Activated CD8-positive, alpha-beta memory T cell treated with anti-CD3 and anti-CD28 coated beads, Interleukin-2, amount 50 U/mL, for 1 hour (primary cell): Measurements from ENCODE around the gene NEU3.
"Not testable (repeated sequence)": the region's sequence is repeated elsewhere in the genome, so short reads cannot be mapped to it uniquely, and the experiment has no call there.

Experiments used
- DNase-seq: peaks from one replicate; pipeline ENCODE4 v3.0.0-alpha.2; 2020; ENCODE audit errors: extremely low read depth

Gene NEU3

DNA sequence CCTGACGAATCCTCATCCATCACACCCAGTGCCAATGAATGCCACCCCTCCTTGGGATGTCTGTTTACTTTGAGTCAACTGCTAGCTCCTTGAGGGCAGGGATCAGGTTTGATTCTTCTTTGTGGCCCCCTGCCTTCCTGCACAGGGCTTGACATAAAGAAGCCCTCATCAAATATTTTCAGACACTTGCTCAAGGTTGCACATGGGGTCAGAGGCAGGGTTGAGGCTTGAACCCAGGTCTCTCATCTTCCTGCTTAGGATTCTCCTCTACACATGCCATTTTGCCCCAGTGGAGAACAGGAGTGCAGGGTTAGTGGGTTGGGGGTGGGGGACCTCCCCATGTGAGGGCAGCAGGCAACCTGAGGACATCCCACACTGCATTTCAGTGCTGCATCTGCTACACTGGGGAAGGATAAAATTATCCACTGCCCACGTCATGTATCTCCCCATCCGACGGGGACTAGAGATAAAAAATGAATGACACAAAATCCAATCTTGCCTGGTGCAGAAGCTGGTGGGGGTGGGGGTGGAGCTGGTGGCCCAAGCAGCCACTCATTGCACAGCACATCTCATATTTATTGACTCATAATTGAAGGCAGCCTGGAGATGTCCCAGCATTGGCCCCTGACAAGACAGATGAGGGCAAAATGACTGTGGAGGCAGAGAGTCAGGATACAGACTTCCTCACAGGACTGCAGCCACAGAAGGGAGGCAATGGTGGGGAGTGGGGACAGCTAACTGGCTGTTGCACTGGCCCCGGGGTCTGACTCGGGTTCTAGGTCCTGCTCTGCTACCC lies 41.3 kb downstream of the NEU3 start:
- DNase-seq = no peak

DNA sequence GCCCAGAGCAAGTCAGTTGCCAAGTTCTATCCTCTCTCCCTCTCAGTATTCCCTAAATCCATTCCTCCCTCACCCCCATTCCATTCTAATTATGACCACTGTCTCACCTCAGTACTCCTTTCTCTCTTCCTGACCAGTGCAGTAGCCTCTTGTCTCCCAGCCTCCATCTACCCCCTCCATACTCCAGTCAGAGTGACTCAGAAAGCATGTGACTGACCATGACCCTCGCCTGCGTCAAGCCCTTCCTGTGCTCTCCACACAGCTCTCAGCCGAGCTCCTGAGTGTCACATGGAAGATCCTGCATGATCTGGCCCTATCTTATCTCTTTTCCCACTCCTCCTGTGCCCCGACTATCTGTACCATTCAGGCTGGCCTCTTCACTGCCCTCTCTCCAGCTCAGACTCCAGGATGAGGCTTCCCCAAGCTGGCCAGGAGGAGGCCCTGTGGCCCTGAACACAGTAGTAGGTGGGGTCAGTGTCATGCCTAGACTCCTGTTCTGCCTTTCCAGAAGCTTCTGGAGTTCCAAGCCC lies 42.6 kb downstream of the NEU3 start:
- no peak for DNase-seq

DNA sequence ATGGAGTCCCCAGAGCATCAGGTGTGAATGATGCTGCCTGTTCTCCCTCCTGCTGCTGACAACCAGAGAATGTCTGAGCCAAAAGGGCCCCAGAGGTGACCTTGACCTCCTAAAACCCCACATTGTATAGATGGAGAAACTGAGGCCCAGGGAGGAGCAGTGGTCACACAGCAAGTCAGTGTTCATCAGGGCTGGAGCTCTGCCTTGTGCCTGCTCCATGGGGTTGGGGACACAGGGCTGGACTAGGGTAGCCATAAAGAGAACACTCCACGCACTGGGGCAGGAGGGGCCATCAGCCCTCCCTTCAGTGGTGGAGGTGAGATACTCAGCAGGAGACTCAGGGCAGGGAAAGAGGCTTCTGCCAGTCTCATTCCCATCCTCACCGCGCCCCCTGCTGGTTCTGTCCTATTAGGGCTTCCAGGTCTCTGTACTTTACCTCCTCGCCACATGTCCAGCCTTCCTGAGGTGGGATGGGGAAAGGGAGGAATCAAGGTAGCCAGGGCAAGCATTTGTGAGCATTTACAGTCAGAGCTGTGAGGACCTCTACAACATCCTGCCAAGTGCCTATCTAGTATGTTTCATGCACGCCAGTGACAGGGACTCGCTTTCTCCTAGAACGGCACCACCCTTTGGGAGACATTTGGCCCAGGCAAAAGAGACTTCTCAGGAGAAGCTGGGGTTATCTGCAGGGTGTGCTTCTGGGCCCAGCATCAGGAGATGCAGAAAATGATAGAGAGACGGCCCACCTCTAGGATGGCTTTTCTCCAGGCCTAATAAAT lies 43.2 kb downstream of the NEU3 start:
- peak; percentile 9 for DNase-seq

GRCh38 chr11:75032550-75032935 lies 43.8 kb downstream of the NEU3 start:
- DNase-seq = no peak

DNA sequence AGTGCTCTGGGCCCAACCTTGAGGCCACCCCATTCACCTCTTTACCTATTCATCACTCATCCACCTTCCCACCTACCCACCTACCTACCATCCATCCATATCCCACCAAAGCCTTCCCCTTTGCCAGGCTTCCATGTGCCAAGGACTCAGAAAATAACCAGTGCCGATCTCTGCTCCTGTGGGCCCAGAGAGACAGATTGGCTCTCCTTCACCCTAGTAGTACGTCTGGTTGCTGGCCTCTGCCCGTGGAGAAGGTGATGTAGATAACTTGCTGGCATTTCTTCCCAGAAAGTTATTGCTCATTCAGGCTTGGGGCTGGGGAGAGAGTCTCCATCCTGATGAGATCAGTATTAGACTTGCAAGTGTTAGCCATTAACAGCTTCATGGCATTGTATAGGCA lies 45.2 kb downstream of the NEU3 start:
- no peak for DNase-seq

DNA sequence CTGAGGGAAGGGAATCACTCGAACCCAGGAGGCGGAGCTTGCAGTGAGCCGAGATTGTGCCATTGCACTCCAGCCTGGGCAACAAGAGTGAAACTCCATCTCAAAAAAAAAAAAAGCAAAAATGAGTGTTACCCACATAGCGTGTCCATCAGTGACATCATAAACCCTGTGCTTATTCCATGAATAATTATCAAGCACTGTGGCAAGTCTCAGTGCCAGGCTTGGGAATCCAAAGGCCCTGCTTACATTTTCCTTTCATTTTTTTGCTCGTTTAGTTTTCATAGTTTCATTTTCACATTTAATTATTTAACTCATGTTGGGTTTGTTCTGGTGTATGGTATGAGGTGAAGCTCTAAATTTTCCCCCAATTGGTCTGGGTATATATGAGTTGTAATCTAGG lies 46.5 kb downstream of the NEU3 start:
- DNase-seq = no peak

DNA sequence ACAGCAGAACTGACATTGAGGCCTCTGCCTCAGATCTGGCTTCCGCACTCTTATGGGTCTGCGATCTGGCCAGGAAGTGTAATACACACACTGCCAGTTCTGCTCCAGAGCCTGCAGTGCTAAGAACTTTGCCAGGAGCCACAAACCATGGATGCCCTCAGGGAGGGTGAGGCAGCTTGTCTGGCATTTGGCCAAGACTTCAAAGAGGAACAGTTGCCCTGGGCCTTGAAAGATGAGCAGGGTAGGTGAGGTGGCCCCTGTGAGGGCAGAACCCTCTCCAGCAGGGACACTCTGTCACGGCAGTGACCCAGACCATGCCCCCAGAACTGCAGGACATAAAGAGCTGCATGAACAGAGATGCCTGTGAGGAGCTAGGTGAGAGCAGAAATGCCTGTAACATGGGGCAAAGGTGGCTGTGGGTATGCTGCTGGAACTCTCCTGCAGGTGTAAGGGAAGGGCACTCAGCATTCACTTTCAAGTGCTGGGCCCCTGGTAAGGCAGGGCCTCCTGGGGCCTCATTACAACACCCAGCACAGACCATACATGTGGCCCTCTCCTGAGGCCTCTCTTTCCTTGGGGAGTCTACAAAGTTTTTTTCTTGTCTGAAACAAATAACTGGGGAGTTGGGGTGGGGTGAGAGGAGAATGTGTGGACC lies 47.3 kb downstream of the NEU3 start:
- DNase-seq = no peak

- no peak for DNase-seq
Observed at GRCh38 chr11:75040167-75040770, 51.5 kb downstream of the NEU3 start.

DNA sequence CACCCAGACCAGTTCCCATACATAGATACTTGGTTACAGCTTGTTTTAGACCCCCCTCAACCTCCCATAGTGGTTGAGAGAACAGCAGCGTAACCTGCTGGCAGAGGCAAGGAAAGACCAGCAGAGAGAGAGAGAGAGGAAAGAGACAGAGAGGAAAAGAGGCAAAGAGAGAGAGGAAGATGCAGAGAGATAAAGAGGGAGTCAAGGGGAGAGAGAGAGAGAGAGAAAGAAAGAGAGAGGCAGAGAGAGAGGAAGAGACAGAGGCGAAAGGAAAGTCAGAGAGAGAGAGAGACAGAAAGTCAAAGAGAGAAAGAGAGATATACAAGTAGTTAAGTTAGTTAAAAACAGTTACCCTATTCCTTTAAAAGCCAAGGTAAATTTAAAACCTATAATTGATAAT lies 52.5 kb downstream of the NEU3 start:
- no peak for DNase-seq

- not testable (repeated sequence) for DNase-seq
Observed at GRCh38 chr11:75041821-75042220, 53.1 kb downstream of the NEU3 start.

GRCh38 chr11:75044381-75045170 lies 55.8 kb downstream of the NEU3 start:
- not testable (repeated sequence) for DNase-seq

GRCh38 chr11:75046668-75047067 lies 57.9 kb downstream of the NEU3 start:
- DNase-seq = not testable (repeated sequence)

GRCh38 chr11:75047191-75047590 lies 58.5 kb downstream of the NEU3 start:
- DNase-seq = no peak

DNA sequence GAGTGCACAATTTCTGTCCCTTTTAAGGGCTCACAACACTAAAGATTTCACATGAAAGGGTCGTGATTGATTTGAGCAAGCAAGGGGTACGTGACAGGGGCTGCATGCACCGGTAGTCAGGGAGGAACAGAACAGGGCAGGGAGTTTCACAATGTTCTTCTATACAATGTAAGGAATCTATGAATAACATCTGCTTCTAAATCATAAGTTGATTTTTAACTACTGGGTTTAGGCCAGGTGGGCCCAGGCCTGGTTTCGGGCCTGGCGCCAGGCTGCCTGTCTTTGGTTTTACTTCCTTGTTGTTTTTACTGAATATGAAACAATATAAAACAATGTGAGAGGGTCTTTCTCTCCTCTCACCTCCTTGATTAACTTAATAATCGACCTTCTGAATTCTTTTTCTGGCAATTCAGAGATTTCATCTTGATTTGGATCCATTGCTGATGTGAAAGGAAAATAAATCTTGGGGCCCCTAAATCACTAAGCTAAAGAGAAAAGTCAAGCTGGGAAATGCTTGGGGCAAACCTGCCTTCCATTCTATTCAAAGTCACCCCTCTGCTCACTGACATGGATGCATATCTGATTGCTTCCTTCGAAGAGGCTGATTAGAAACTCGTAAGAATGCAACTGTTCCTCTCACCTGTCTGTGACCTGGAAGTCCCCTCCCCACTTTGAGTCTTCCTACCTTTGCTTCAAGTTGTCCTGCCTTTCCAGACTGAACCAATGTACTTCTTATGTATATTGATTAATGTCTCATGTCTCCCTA lies 61.0 kb downstream of the NEU3 start:
- not testable (repeated sequence) for DNase-seq

GRCh38 chr11:75050516-75050915 lies 61.8 kb downstream of the NEU3 start:
- DNase-seq = no peak

DNA sequence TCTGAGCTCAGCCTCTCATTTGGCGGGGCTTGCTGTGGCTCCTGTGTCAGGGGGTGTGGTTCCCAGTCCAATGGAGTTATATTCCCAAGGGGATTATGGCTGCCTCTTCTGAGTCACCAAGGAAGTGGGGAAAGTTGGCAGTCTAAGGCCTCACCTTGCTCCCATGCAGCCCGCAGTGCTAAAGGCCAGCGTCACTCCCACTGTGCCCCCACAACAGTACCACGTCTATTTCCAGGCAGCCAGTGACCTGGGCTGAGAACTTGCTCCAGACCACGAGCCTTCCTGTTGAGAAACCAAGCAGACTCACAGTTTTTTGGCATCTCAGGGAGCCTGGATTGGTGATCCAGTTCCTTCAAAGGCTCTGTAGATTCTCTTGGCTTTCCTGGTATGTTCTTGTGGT lies 62.3 kb downstream of the NEU3 start:
- DNase-seq = no peak

- no peak for DNase-seq
Observed at GRCh38 chr11:75052457-75052856, 63.7 kb downstream of the NEU3 start.

DNA sequence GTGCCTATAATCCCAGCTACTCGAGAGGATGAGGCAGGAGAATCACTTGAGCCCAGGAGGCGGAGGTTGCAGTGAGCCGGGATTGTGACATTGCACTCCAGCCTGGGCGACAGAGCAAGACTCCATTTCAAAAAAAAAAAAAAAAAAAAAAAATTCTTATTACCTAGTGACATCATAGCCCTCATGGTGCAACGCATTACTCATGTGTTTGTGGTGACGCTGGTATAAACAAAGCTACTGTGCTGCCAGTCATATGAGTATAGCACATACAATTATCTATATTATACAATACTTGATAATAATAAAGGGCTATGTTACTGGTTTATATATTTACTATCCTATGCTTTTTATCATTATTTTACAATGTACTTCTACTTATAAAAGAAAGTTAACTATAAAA lies 66.8 kb downstream of the NEU3 start:
- no peak for DNase-seq

DNA sequence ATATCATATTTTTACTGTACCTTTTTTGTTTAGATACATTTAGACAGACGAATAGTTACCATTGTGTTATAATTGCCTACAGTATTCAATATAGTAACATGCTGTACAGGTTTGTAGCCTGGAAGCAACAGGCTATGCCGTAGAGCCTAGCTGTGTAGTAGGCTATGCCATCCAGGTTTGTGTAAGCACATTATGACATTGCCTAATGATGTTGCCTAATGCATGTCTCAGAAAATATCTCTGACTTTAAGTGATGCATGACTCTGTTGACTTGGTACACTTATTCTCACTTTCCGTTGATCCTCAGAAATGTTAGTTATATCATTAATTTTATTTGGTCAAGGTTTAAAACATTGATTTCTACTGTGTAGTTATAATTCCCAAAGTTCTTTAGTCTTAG lies 68.1 kb downstream of the NEU3 start:
- no peak for DNase-seq

GRCh38 chr11:75059299-75059698 lies 70.6 kb downstream of the NEU3 start:
- no peak for DNase-seq
